HG03097 (cell line): ENCODE data around the gene CENPM.

Experiments used
- ATAC-seq: cut with Tn5 transposase; IDR thresholded peaks from one replicate; pipeline ENCODE4 v1.9.1; 2021; ENCODE audit not compliant: unreplicated experiment, low FRiP score

CENPM gene

DNA sequence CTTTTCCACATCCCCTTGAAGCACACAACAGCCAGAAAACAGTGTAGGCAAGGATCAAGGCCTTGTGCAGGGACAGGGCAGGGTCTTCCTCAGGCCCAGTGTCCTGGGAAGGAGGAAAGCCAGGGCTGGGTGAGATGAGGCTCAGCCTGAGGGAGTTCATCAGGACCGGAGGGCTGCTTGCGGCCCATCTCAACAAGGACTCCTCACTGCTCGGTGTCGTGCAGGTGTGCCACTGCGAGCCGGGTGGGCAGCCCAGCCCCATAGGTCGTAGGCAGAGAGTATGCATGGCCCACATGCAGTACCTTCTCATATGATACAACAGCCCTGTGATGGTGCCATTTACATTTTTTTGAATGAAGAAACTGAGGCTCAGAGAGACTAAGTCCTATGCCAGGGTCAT, 44.9 kb downstream of the CENPM start:
- ATAC-seq: no peak

DNA sequence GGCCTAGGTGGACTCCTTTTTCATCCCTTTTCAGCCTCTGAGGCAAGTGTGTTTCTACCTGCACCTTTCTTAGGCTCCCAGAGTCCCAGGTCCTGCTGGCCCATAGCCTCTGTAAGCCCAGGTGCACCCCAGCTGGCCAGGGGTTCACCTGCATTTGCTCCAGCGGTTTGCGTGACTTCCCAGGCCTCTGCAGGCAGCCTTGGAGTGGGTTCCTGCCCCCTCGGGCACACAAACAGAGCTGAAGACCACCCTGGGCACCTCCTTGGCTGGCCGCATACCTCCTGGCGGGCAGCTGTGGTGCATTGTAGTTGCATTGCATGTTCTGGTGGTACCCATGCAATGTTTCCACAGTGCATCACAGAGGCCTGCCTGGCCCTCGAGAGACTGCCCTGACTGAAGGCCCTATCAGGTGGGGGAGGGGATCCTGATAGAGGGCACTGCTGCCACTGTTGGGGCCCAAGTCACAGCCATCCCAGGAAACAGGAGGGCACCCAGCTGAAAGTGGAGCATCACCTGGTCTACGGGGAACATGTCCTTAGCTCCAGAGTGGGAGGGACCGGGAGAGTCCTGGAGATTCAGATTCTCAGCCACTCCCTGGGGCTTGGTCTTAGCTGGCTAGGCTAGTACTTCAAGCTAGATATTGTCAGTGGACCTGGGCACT, 46.2 kb downstream of the CENPM start:
- ATAC-seq: no peak

DNA sequence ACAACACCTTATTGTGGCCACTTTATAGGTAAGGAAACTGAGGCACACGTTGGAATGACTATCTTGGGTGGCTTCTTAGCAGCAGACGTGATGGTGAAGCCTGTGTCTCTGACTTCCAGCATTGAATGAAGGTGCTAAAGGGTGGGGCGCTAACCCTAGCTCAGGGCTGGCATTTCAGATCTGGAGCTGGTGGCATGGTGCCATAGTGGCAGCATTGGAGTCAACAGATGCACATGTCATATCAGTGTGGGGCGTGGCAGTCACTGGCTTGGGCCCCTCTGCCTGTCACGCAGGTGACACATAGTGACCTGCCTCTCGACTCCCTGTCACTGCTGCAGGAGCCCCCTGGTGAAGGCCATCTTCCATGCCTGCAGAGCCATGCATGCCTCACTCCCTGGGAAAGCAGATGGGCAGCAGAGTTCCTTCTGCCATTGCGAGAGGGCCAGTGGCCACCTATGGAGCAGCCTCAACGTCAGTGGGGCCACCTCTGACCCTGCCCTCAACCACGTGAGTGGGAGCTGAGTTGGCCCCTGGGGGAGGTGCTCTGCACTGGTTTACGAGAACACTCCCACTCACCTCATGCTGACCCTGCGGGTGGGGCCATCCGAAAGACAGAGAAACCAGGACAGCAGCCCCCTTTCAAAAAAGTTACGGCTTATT, 46.8 kb downstream of the CENPM start:
- ATAC-seq: no peak

DNA sequence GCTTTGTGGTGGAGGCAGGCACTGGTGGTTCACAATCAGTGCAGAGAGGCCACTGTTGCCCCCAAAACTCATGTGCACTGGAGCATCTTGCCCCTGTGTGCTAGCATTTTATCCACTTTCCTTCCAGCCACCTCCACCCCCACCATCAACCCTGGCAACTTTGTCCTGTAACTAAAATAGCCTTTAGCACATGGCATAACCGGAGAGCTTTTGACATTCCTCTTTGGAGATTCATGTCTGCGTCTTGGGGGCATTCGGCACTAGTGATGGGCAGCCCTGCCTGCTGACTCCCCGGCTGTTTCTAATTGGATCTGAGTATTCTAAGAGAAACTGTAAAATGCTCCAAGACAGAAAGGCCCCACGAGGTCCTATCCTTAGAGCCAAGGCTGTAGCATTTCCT, 47.8 kb downstream of the CENPM start:
- ATAC-seq: no peak

DNA sequence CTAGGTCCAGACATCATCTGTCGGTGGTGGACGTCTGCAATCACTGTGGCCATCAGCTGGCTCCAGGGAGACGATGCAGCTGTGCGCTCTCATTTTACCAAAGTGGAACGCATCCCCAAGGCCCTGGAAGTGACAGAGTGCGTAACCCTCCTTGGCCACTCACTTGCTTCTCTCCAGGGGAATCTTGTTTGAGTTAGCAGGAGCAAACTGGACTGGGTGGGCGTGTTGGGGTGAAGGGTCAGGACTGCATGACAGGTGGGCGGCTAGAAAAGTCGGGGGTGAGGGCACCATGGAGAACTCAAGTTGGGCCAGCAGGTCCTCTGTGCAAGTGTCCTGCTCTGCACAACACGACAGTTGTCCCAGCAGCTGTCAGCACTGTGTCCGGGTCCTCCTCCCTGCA, 48.3 kb downstream of the CENPM start:
- ATAC-seq: no peak

DNA sequence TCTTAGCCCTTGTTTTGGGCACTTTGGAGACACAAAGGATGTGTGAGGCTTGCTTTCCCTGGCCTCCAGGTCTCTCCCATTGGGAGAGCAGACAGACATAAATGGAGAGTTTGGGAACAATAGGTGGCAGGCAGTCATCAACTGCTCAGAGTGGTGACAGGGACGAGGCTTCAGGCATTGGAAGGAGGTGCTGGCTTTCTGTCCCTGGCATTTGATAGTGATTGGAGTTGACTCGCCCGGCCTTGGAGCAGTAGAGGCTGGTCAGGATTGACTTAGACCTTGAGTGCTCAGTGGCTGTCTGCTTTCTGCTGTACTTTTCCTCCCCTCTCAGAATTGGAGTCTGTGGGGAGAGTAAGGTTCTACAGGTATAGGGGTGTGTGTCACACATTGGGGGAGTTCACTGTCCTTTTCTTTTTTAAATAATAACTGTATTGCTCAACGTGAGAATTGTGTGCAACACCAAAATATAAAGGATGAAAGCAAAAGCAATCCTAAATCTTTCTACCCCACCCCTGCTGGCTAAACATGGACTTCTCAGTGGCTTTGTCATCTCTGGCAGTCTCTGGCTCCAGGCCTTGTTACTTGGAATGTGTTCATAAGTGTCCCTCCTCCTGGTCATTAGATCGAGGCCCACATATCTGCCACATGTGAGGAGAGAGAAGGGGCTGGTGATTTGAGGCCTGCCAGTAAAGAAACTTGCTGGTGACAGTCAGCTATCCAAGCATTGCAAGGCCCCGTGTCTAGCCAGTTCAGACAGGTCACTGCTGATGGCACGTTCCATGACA, 53.2 kb downstream of the CENPM start:
- ATAC-seq: no peak

DNA sequence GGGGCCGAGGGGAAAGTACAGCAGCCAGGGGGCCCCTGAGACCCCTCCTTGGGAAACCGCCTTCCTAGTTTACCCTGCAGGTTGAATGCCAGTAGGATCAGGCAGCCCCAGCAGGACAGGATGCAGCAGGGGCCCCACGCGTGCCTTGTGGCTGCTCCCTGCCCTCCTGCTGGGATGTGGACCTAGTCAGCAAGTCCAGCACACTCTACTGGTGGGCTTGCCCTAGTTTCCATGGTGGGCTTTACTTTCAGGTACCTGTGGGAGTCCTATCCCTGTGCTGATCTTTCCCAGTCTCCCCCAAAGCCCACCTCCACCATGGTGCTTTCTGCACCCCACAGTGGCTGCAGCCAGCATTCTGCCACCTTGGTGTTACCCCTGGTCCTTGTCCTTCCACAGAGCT, 54.2 kb downstream of the CENPM start:
- no peak for ATAC-seq

DNA sequence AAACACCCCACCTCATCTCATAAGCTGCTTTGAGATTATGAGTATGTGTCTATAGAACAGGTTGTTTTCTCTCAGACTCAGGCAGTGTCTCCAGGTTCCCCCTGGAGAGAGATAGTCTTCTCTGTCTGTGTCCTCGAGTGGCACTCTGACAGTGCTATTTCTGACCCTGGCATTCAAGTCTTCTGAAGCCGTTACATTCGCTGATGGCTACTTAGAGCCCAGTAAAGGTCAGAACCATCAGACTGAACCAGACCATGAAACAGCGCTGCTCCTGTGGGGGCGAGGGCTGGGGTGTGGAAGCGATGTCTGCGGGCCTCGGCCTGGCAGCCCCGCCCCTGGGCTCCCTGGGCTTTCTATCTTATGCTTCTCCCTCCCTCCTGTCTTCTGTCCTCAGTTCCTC, 55.5 kb downstream of the CENPM start:
- ATAC-seq: no peak
